HepG2 (cell line): Measurements from ENCODE around the gene RABGGTA. TPM values are rescaled to one million over a fixed set of nuclear protein-coding genes. Genes with fewer than 3 reads are reported as not detected.

Source experiments
- GTF3A ChIP-seq: sonication (generic); formaldehyde crosslinking; conservative IDR thresholded peaks from 2 replicates; pipeline ENCODE4 v1.4.0; 2020; ENCODE audit warnings: mild to moderate bottlenecking, missing genetic modification reagents
- ISX ChIP-seq: sonication (generic); formaldehyde crosslinking; conservative IDR thresholded peaks from 2 replicates; pipeline ENCODE4 v1.5.0; 2020; ENCODE audit warnings: missing genetic modification reagents
- POLR2AphosphoS2 ChIP-seq: IDR thresholded peaks from 2 replicates; pipeline ENCODE4 v1.6.1; 2011; ENCODE audit warnings: low read depth, low read length, improper control_type of control experiment
- SRSF9 ChIP-seq: fragments of 200-400 bp; formaldehyde crosslinking; IDR thresholded peaks from 2 replicates; pipeline ENCODE4 v1.6.1; 2018; ENCODE audit warnings: borderline replicate concordance, mild to moderate bottlenecking, low read depth, low read length; ENCODE audit not compliant: insufficient read depth, poor library complexity, severe bottlenecking
- ZMYM4 ChIP-seq: sonication (generic); formaldehyde crosslinking; IDR thresholded peaks from 2 replicates; pipeline ENCODE4 v1.8.1; 2023; ENCODE audit warnings: mild to moderate bottlenecking, missing genetic modification reagents
- ZNF251 ChIP-seq: sonication (generic); formaldehyde crosslinking; IDR thresholded peaks from 2 replicates; pipeline ENCODE4 v1.9.0; 2021; ENCODE audit warnings: mild to moderate bottlenecking, missing genetic modification reagents
- ZNF773 ChIP-seq: sonication (generic); formaldehyde crosslinking; IDR thresholded peaks from 2 replicates; pipeline ENCODE4 v1.4.0; 2020; ENCODE audit warnings: missing genetic modification reagents, borderline replicate concordance
- ZNF879 ChIP-seq: sonication (generic); formaldehyde crosslinking; IDR thresholded peaks from 2 replicates; pipeline ENCODE4 v1.8.1; 2023; ENCODE audit warnings: missing genetic modification reagents
- polyA plus RNA-seq, 8 experiments: library from polyadenylated mRNA; depleted of rRNA in 3 of 8; stranded (reverse) in 7 of 8; unstranded in 1 of 8; fragments of >200 nt; fragmentation: Illumina TruSeq in 4 of 8; extraction: Trizol in 4 of 8; gene quantifications; 2 replicates each; pipeline versions ENCODE4 v1.2.1 to v1.2.3, GENCODE V29; 2011 to 2016; ENCODE audit warnings: low read depth in 4 of 8, missing spikeins in 1 of 8, mixed read lengths in 1 of 8; ENCODE audit not compliant: insufficient read depth in 1 of 8
- total RNA-seq, 5 experiments: library from RNA; depleted of rRNA; stranded (reverse); fragments of >200 nt; fragmentation: Illumina TruSeq; extraction: Trizol; gene quantifications; 2 replicates each; pipeline ENCODE4 v1.2.3, GENCODE V29; 2016; ENCODE audit warnings: low read depth in 1 of 5
- TF ChIP-seq, protein P1 (sequence below): sonication (generic); formaldehyde crosslinking; IDR thresholded peaks from 2 replicates; pipeline ENCODE4 v1.4.0; 2020; ENCODE audit warnings: missing genetic modification reagents
- TF ChIP-seq, protein P2 (sequence below): IDR thresholded peaks from 2 replicates; pipeline ENCODE4 v1.6.1; 2016; ENCODE audit warnings: low read depth, missing genetic modification reagents, missing compliant biosample characterization
- TF ChIP-seq, protein P3 (sequence below): sonication (generic); formaldehyde crosslinking; IDR thresholded peaks from 2 replicates; pipeline ENCODE4 v1.4.0; 2020; ENCODE audit warnings: mild to moderate bottlenecking, low read depth, missing genetic modification reagents
- TF ChIP-seq, protein P4 (sequence below): sonication (generic); formaldehyde crosslinking; IDR thresholded peaks from 2 replicates; pipeline ENCODE4 v1.4.0; 2020; ENCODE audit warnings: low read depth, mild to moderate bottlenecking, missing genetic modification reagents

The RABGGTA gene
- total and polyA plus RNA-seq, 2 of the 13 experiments (the other 11 are each of a cell fraction or from before 2014, with no cell fraction given): 57.9 to 90.8 TPM

DNA sequence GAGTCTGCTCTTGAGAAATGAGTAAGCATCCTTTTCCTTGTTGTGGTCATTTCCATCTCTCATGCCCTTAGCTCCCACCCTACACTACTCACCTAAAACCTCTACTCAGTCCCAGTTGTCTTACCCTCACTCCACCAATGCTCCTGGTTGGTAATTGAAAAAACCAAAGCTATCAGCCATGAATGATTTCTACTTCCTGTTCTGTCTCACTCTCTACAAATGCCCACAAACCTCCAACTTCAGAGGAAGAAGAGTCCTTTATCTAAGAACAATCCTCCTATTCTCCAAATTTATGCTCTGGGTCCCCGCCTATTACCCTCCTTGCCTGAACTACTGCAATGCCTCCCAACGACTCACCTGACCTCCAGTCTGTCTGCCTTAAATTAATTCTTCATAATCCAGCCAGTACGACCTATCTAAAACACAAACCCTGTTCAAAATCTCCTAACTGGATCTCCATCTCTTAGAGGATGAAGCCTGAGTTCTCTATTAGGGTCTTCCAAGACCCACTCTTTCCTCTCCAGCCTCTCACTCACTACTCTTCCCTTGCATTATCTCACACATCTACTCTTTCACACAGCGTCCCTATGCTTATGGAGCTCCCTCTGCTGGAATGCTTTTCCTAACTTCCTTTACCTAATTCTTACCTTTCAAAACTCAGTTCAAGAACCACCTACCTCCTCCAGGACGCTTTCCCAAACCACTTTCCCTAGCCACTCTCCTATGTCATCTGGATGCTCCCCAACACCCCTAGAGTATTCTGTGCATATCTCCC lies 26.0 kb upstream of the RABGGTA start (continued):
- TF ChIP-seq SRSF9: no peak
- no peak for TF ChIP-seq ZNF251 (CRISPR knock-in tag)
- TF ChIP-seq, protein P1, sequence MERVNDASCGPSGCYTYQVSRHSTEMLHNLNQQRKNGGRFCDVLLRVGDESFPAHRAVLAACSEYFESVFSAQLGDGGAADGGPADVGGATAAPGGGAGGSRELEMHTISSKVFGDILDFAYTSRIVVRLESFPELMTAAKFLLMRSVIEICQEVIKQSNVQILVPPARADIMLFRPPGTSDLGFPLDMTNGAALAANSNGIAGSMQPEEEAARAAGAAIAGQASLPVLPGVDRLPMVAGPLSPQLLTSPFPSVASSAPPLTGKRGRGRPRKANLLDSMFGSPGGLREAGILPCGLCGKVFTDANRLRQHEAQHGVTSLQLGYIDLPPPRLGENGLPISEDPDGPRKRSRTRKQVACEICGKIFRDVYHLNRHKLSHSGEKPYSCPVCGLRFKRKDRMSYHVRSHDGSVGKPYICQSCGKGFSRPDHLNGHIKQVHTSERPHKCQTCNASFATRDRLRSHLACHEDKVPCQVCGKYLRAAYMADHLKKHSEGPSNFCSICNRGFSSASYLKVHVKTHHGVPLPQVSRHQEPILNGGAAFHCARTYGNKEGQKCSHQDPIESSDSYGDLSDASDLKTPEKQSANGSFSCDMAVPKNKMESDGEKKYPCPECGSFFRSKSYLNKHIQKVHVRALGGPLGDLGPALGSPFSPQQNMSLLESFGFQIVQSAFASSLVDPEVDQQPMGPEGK (CRISPR knock-in tag): 0 out of 2 replicates have a peak, but pooled peaks have one; percentile 14
- TF ChIP-seq ZNF879 (CRISPR knock-in tag): no peak
- TF ChIP-seq, protein P2, sequence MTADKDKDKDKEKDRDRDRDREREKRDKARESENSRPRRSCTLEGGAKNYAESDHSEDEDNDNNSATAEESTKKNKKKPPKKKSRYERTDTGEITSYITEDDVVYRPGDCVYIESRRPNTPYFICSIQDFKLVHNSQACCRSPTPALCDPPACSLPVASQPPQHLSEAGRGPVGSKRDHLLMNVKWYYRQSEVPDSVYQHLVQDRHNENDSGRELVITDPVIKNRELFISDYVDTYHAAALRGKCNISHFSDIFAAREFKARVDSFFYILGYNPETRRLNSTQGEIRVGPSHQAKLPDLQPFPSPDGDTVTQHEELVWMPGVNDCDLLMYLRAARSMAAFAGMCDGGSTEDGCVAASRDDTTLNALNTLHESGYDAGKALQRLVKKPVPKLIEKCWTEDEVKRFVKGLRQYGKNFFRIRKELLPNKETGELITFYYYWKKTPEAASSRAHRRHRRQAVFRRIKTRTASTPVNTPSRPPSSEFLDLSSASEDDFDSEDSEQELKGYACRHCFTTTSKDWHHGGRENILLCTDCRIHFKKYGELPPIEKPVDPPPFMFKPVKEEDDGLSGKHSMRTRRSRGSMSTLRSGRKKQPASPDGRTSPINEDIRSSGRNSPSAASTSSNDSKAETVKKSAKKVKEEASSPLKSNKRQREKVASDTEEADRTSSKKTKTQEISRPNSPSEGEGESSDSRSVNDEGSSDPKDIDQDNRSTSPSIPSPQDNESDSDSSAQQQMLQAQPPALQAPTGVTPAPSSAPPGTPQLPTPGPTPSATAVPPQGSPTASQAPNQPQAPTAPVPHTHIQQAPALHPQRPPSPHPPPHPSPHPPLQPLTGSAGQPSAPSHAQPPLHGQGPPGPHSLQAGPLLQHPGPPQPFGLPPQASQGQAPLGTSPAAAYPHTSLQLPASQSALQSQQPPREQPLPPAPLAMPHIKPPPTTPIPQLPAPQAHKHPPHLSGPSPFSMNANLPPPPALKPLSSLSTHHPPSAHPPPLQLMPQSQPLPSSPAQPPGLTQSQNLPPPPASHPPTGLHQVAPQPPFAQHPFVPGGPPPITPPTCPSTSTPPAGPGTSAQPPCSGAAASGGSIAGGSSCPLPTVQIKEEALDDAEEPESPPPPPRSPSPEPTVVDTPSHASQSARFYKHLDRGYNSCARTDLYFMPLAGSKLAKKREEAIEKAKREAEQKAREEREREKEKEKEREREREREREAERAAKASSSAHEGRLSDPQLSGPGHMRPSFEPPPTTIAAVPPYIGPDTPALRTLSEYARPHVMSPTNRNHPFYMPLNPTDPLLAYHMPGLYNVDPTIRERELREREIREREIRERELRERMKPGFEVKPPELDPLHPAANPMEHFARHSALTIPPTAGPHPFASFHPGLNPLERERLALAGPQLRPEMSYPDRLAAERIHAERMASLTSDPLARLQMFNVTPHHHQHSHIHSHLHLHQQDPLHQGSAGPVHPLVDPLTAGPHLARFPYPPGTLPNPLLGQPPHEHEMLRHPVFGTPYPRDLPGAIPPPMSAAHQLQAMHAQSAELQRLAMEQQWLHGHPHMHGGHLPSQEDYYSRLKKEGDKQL (CRISPR knock-in tag): no peak
- TF ChIP-seq, protein P3, sequence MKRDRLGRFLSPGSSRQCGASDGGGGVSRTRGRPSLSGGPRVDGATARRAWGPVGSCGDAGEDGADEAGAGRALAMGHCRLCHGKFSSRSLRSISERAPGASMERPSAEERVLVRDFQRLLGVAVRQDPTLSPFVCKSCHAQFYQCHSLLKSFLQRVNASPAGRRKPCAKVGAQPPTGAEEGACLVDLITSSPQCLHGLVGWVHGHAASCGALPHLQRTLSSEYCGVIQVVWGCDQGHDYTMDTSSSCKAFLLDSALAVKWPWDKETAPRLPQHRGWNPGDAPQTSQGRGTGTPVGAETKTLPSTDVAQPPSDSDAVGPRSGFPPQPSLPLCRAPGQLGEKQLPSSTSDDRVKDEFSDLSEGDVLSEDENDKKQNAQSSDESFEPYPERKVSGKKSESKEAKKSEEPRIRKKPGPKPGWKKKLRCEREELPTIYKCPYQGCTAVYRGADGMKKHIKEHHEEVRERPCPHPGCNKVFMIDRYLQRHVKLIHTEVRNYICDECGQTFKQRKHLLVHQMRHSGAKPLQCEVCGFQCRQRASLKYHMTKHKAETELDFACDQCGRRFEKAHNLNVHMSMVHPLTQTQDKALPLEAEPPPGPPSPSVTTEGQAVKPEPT (CRISPR knock-in tag): no peak
- peak; percentile 34; the same call in 1 of the 2 replicates for TF ChIP-seq ZMYM4
- TF ChIP-seq, protein P4, sequence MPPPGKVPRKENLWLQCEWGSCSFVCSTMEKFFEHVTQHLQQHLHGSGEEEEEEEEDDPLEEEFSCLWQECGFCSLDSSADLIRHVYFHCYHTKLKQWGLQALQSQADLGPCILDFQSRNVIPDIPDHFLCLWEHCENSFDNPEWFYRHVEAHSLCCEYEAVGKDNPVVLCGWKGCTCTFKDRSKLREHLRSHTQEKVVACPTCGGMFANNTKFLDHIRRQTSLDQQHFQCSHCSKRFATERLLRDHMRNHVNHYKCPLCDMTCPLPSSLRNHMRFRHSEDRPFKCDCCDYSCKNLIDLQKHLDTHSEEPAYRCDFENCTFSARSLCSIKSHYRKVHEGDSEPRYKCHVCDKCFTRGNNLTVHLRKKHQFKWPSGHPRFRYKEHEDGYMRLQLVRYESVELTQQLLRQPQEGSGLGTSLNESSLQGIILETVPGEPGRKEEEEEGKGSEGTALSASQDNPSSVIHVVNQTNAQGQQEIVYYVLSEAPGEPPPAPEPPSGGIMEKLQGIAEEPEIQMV (CRISPR knock-in tag): no peak
- no peak for TF ChIP-seq ZNF773
- no peak for TF ChIP-seq POLR2AphosphoS2
- TF ChIP-seq GTF3A (CRISPR knock-in tag): 0 out of 2 replicates have a peak, but pooled peaks have one; percentile 80
- no peak for TF ChIP-seq ISX (CRISPR knock-in tag)
